Muscle layer of duodenum (tissue), 2 donors: ENCODE results near the gene TIMM17A.
"Not testable (repeated sequence)": the region's sequence is repeated elsewhere in the genome, so short reads cannot be mapped to it uniquely, and the experiment has no call there.

Source experiments
- H3K27ac ChIP-seq: one replicate; pipeline ENCODE4 v1.7.0; 2013; ENCODE audit warnings: mild to moderate bottlenecking, low read length
- H3K27me3 ChIP-seq: one replicate; pipeline ENCODE4 v1.7.0; 2013; ENCODE audit warnings: low read depth, mild to moderate bottlenecking, control low read depth, low read length
- H3K36me3 ChIP-seq, 2 donors: one replicate each; pipeline ENCODE4 v1.7.0; 2013; ENCODE audit warnings: low read length in 2 of 2, control low read depth in 1 of 2, mild to moderate bottlenecking in 1 of 2; ENCODE audit not compliant: insufficient read depth in 2 of 2, control insufficient read depth in 1 of 2
- H3K4me1 ChIP-seq, 2 donors: one replicate each; pipeline ENCODE4 v1.7.0; 2013; ENCODE audit warnings: low read length in 2 of 2, mild to moderate bottlenecking in 2 of 2, control low read depth in 1 of 2, moderate library complexity in 1 of 2; ENCODE audit not compliant: insufficient read depth in 2 of 2, control insufficient read depth in 1 of 2
- H3K4me3 ChIP-seq, 2 donors: one replicate each; pipeline ENCODE4 v1.7.0; 2013; ENCODE audit warnings: low read length in 2 of 2, low read depth in 1 of 2, mild to moderate bottlenecking in 1 of 2
- H3K9me3 ChIP-seq, 2 donors: one replicate each; pipeline ENCODE4 v1.7.0; 2013; ENCODE audit warnings: low read length in 2 of 2, control low read depth in 1 of 2, mild to moderate bottlenecking in 1 of 2; ENCODE audit not compliant: control insufficient read depth in 1 of 2
- donor health status: healthy.

Gene TIMM17A

DNA sequence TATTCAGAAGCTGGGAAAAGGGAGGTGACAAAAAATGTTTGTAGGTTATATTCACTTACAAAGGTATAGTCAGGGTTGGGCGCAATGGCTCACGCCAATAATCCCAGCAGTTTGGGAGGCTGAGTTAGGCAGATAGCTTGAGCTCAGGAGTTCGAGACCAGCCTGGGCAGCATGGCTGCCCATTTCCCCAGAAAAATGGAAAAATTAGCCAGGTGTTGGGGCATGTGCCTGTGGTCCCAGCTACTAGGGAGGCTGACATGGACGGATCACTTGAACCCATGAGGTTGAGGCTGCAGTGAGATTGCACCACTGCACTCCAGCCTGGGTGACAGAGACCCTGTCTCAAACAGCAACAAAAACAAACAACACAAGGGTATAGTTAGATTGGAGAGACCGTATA is 3.0 kb downstream of the TIMM17A start:
- no peak overlapping the region for H3K27ac ChIP-seq
- no peaks in the 10 kb centered on the region for H3K27me3 ChIP-seq
- H3K4me3 ChIP-seq: no peak overlapping the region
- H3K4me1 ChIP-seq: peaks cover 0 to 16% of the 10 kb centered on the region in 2 donors
- H3K36me3 ChIP-seq: peaks cover 20 to 42% of the 10 kb centered on the region in 2 donors
- H3K9me3 ChIP-seq: no peaks in the 10 kb centered on the region

DNA sequence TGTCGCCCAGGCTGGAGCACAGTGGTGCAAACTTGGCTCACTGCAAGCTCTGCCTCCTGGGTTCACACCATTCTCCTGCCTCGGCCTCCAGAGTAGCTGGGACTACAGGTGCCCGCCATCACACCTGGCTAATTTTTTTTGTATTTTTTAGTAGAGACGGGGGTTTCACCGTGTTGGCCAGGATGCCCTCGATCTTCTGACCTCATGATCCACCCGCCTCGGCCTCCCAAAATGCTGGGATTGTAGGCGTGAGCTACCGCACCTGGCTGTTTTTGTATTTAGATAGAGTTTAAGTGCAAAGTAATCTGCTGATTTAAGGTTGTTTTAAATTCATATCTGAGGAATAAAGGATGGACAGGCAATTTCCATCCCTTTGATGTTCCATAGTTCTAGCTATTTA is 7.1 kb downstream of the TIMM17A start:
- not testable (repeated sequence) for H3K4me3 ChIP-seq, H3K9me3 ChIP-seq, H3K27me3 ChIP-seq, H3K4me1 ChIP-seq, H3K27ac ChIP-seq
- peaks cover 43 to 66% of the 10 kb centered on the region in 2 donors for H3K36me3 ChIP-seq

DNA sequence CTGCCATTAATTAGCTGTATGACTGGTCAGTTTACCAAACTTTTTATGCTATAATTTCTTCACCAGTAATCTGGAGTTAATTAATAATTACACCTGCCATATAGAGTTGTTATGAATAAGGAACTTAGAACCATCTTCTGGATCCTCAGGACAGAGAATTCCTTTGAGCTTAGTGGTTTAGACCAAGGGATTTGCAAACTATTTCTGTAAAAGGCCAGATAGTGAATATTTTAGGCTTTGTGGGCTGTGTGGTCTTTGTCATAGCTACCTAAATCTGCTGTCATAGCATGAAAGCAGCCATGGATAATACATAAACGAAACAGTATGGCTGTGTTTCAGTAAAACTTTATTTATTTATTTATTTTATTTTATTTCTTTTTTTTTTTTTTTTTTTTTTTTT is 9.0 kb downstream of the TIMM17A start:
- Histone ChIP-seq H3K27me3 (no peaks in the 10 kb centered on the region), H3K4me3 (no peak overlapping the region), H3K4me1 (no peaks in the 10 kb centered on the region), H3K27ac (no peak overlapping the region), H3K36me3 (peaks cover 35 to 65% of the 10 kb centered on the region in 2 donors), H3K9me3 (no peaks in the 10 kb centered on the region)

GRCh38 chr1:201966171-201966570 is 10.9 kb downstream of the TIMM17A start:
- H3K9me3 ChIP-seq: no peaks in the 10 kb centered on the region
- H3K27me3 ChIP-seq: no peaks in the 10 kb centered on the region
- H3K36me3 ChIP-seq: peaks cover 51 to 74% of the 10 kb centered on the region in 2 donors
- no peak overlapping the region for H3K27ac ChIP-seq
- no peaks in the 10 kb centered on the region for H3K4me1 ChIP-seq
- no peak overlapping the region for H3K4me3 ChIP-seq

DNA sequence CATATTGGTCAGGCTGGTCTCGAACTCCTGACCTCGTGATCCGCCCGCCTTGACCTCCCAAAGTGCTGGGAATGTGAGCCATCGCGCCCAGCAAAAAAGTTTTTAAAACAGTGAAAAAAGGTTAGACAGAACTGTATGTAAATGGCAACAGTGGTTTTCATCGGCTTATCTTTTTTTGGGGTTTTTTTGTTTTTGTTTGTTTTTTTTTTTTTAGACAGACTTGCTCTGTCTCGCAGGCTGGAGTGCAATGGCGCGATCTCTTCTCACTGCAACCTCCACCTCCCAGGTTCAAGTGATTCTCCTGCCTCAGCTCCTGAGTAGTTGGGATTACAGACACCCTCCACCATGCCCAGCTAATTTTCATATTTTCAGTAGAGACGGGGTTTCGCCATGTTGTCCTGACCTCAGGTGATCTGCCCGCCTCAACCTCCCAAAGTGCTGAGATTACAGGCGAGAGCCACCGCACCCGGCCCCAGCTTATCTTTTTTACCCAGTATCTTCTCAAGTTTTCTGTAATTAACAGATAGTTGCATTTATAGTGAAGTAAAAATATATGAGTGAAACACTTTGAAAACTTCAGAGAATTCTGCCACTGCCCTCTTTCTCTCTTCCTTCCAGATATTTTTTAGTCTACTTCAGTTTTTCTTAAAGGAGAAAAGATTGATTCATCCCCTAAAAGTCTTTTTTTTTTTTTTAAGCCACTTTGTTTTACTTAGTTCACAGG is 13.1 kb downstream of the TIMM17A start:
- H3K4me3 ChIP-seq: no peak overlapping the region

GRCh38 chr1:201970334-201971159 is 15.2 kb downstream of the TIMM17A start:
- H3K4me1 ChIP-seq: no peaks in the 10 kb centered on the region
- no peak overlapping the region for H3K27ac ChIP-seq
- no peaks in the 10 kb centered on the region for H3K27me3 ChIP-seq
- H3K36me3 ChIP-seq: peaks cover 24 to 41% of the 10 kb centered on the region in 2 donors
- no peak overlapping the region for H3K4me3 ChIP-seq
- no peaks in the 10 kb centered on the region for H3K9me3 ChIP-seq

More for the DNA sequence above, 13.1 kb downstream of the TIMM17A start:
- Histone ChIP-seq H3K27ac (no peak overlapping the region), H3K27me3 (no peaks in the 10 kb centered on the region), H3K9me3 (no peaks in the 10 kb centered on the region), H3K4me1 (no peaks in the 10 kb centered on the region), H3K36me3 (peaks cover 40 to 59% of the 10 kb centered on the region in 2 donors)

DNA sequence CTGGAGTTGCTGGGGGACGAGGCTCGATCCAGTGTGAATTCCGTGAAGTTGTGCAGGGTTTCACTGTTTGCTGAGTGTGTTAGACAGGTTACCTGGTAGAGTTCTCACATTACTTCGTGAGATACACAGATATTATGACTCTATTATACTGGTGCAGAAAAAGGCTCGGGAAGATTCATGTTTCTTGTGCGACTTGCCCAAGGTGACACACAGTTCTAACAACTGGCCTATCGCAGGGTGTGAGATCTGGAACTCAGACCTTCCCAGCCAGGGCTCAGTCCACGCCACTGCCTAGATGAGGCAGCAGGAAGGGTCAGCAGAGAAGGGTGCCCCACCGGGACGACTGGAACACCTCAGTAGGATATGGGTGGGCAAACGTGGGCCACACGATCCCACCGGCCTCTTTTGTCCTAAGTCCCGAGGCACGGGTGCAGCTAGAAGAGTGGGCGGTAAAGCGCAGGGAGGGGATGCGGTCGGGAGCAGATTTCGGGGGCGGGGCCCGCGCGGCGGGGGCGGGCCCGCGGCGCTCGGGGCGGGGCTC is 26.8 kb downstream of the TIMM17A start:
- H3K9me3 ChIP-seq: no peaks in the 10 kb centered on the region
- peak overlapping the region; percentile 69 to 92 for H3K4me3 ChIP-seq
- H3K27ac ChIP-seq: no peak overlapping the region
- H3K4me1 ChIP-seq: peaks cover 0 to 15% of the 10 kb centered on the region in 2 donors
- H3K36me3 ChIP-seq: no peaks in the 10 kb centered on the region
- H3K27me3 ChIP-seq: no peaks in the 10 kb centered on the region

DNA sequence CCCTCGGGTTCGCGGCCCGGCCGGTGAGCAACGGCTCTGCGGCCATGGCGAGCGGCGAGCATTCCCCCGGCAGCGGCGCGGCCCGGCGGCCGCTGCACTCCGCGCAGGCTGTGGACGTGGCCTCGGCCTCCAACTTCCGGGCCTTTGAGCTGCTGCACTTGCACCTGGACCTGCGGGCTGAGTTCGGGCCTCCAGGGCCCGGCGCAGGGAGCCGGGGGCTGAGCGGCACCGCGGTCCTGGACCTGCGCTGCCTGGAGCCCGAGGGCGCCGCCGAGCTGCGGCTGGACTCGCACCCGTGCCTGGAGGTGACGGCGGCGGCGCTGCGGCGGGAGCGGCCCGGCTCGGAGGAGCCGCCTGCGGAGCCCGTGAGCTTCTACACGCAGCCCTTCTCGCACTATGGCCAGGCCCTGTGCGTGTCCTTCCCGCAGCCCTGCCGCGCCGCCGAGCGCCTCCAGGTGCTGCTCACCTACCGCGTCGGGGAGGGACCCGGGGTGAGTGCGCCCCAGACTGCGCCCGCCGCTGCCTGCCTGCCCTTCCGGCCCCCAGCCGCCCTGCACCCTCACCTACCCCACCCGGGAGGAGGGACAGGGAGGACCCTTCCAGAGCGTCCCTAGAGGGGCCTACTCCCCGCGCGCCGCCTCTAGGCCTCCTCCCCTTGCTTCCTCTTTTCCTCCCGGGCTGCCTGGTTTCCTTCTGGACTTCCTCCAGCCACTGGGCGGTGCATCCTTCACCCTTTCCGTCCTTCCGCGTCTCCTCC is 27.5 kb downstream of the TIMM17A start, which contains the start of gene RNPEP:
Gene RNPEP, plus strand, starts transcription at position 26 of the 757 bp plus-strand sequence. Its CDS starts 19 bp downstream, at position 45.
- H3K4me3 ChIP-seq: peak within 1 kb of the TSS; percentile 69 to 92
- H3K9me3 ChIP-seq: no peaks in the 10 kb centered on the region
- peak within 1 kb of the TSS; percentile 50 for H3K27ac ChIP-seq
- H3K36me3 ChIP-seq: no peaks in the 10 kb centered on the region
- H3K27me3 ChIP-seq: no peaks in the 10 kb centered on the region
- peaks cover 0 to 15% of the 10 kb centered on the region in 2 donors for H3K4me1 ChIP-seq

- no peaks in the 10 kb centered on the region for H3K9me3 ChIP-seq
- H3K4me3 ChIP-seq: peak overlapping the region; percentile 56 to 92
- H3K4me1 ChIP-seq: peaks cover 0 to 15% of the 10 kb centered on the region in 2 donors
- H3K36me3 ChIP-seq: no peaks in the 10 kb centered on the region
- H3K27me3 ChIP-seq: no peaks in the 10 kb centered on the region
- H3K27ac ChIP-seq: peak overlapping the region; percentile 50
Observed at GRCh38 chr1:201983380-201983805, 28.1 kb downstream of the TIMM17A start.

DNA sequence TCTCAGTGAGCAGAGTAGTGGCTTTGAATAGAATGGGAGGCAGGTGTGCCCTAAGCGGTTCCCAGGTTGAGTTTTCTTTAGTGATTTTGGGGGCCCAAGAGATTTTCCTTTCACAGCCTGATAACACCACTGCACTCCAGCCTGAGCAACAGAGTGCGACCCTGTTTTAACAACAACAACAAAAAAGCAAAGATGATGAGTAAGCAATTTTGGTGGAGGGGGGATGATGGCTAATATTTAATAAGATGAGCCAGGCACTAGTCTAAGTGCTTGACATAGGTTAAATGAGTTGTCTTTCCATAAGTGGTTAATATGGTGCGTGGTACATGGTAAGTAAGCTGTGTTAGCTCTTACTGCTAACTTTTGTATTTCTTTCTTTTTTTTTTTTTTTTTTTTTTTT is 29.1 kb downstream of the TIMM17A start:
- Histone ChIP-seq H3K27ac (no peak overlapping the region), H3K4me1 (peaks cover 0 to 15% of the 10 kb centered on the region in 2 donors), H3K27me3 (no peaks in the 10 kb centered on the region), H3K4me3 (no peak overlapping the region), H3K9me3 (no peaks in the 10 kb centered on the region), H3K36me3 (peaks cover 9 to 10% of the 10 kb centered on the region in 2 donors)
